H1 (cell line): ENCODE data around the gene FBXW8. TPM values are rescaled to one million over a fixed set of nuclear protein-coding genes. Genes with fewer than 3 reads are reported as not detected.

Experiments
- CTCF ChIA-PET: fragments of 300-600 bp; sonication (Branson Sonifier 250); formaldehyde crosslinking; loops from one replicate; lab custom pipeline; 2021; ENCODE audit not compliant: partially characterized antibody; lab: Charles Lee
- POLR2A ChIA-PET: fragments of 300-600 bp; sonication (Branson Sonifier 250); formaldehyde crosslinking; loops from one replicate; lab custom pipeline; 2021; ENCODE audit warnings: inconsistent platforms; ENCODE audit not compliant: partially characterized antibody; lab: Charles Lee
- DNase-seq, 2 experiments: peaks; one replicate each; pipeline versions ENCODE4 v3.0.0 to v3.0.0-alpha.2; 2010 to 2022; ENCODE audit warnings: low spot score in 2 of 2, low read depth in 1 of 2, mixed read lengths in 1 of 2
- FAIRE-seq: peaks from 2 replicates; lab custom pipeline; 2011; peaks lifted over from hg19 to GRCh38; lab: Jason Lieb, UNC
- H2AFZ ChIP-seq: 2 replicates; pipeline ENCODE4 v1.8.1; 2012; ENCODE audit warnings: low read length, inconsistent platforms
- H2AK5ac ChIP-seq: 2 replicates; pipeline ENCODE4 v1.6.1; 2013; ENCODE audit warnings: low read depth, low read length
- H2BK120ac ChIP-seq: replicated peaks from 2 replicates; pipeline ENCODE3; 2013; ENCODE audit warnings: low read depth, low read length, inconsistent platforms
- H2BK12ac ChIP-seq: 2 replicates; pipeline ENCODE4 v1.6.1; 2013; ENCODE audit warnings: low read depth, low read length
- H2BK15ac ChIP-seq: 2 replicates; pipeline ENCODE4 v1.6.1; 2013; ENCODE audit warnings: low read length
- H2BK20ac ChIP-seq: 2 replicates; pipeline ENCODE4 v1.6.1; 2013; ENCODE audit warnings: low read length
- H2BK5ac ChIP-seq: 2 replicates; pipeline ENCODE4 v1.6.1; 2013; ENCODE audit warnings: low read depth, low read length
- H3K14ac ChIP-seq: 2 replicates; pipeline ENCODE4 v1.6.1; 2013; ENCODE audit warnings: inconsistent platforms; ENCODE audit not compliant: insufficient read length
- H3K18ac ChIP-seq: 2 replicates; pipeline ENCODE4 v1.6.1; 2013; ENCODE audit warnings: low read length; ENCODE audit errors: extremely low read depth
- H3K23ac ChIP-seq: 2 replicates; pipeline ENCODE4 v1.6.1; 2013; ENCODE audit warnings: inconsistent platforms; ENCODE audit not compliant: insufficient read length
- H3K23me2 ChIP-seq: 2 replicates; pipeline ENCODE4 v1.6.1; 2013; ENCODE audit warnings: low read depth, low read length
- H3K27ac ChIP-seq: 2 replicates; pipeline ENCODE4 v1.6.1; 2011; ENCODE audit warnings: low read depth, low read length, inconsistent platforms
- H3K27me3 ChIP-seq, 4 experiments: replicated peaks in 1 of 4; 1 replicate in 1 of 4; 2 replicates in 3 of 4; pipeline versions ENCODE4 v1.6.1 to v1.8.1; 2011 to 2013; ENCODE audit warnings: low read length in 3 of 4, mild to moderate bottlenecking in 3 of 4, inconsistent platforms in 2 of 4, mixed read lengths in 2 of 4, moderate library complexity in 1 of 4; ENCODE audit not compliant: control insufficient read depth in 3 of 4, insufficient read depth in 3 of 4; ENCODE audit errors: extremely low read depth in 1 of 4
- H3K36me3 ChIP-seq, 4 experiments: 2 replicates each; pipeline versions ENCODE4 v1.6.1 to v1.8.1; 2011 to 2013; ENCODE audit warnings: mild to moderate bottlenecking in 4 of 4, low read length in 3 of 4, moderate library complexity in 2 of 4, control low read depth in 1 of 4, inconsistent platforms in 1 of 4; ENCODE audit not compliant: insufficient read depth in 4 of 4, control insufficient read depth in 2 of 4
- H3K4ac ChIP-seq: replicated peaks from 2 replicates; pipeline ENCODE3; 2013; ENCODE audit warnings: low read length, low read depth, mixed read lengths, inconsistent platforms; ENCODE audit not compliant: insufficient read length
- H3K4me1 ChIP-seq, 4 experiments: replicated peaks in 1 of 4; 1 replicate in 1 of 4; 2 replicates in 3 of 4; pipeline versions ENCODE4 v1.6.1 to v1.8.1; 2011 to 2013; ENCODE audit warnings: low read length in 3 of 4, inconsistent platforms in 2 of 4, mixed read lengths in 1 of 4; ENCODE audit not compliant: insufficient read depth in 4 of 4, control insufficient read depth in 3 of 4
- H3K4me2 ChIP-seq, 2 experiments: 2 replicates each; pipeline versions ENCODE4 v1.6.1 to v1.8.1; 2011 to 2013; ENCODE audit warnings: low read depth in 2 of 2, low read length in 2 of 2, control low read depth in 1 of 2, inconsistent platforms in 1 of 2, mild to moderate bottlenecking in 1 of 2; ENCODE audit not compliant: insufficient read depth in 1 of 2
- H3K4me3 ChIP-seq, 4 experiments: fragments of 200-600, 300-600 bp in 1 of 4; sonication (generic), shearing (Covaris generic), sonication (Bioruptor Twin) in 1 of 4; 2 replicates each; pipeline versions ENCODE4 v1.5.1 to v1.8.1; 2011 to 2016; ENCODE audit warnings: low read length in 4 of 4, low read depth in 3 of 4, control low read depth in 2 of 4, inconsistent platforms in 2 of 4, mild to moderate bottlenecking in 2 of 4, mixed read lengths in 1 of 4, moderate library complexity in 1 of 4; ENCODE audit not compliant: insufficient read depth in 2 of 4; ENCODE audit errors: extremely low read depth in 1 of 4
- H3K56ac ChIP-seq: replicated peaks from 2 replicates; pipeline ENCODE3; 2013; ENCODE audit warnings: low read depth, mild to moderate bottlenecking, mixed read lengths, low read length, inconsistent platforms; ENCODE audit not compliant: insufficient read length
- H3K79me1 ChIP-seq: 2 replicates; pipeline ENCODE4 v1.6.1; 2013; ENCODE audit warnings: low read depth, low read length, control low read depth
- H3K79me2 ChIP-seq, 2 experiments: 2 replicates each; pipeline versions ENCODE4 v1.6.1 to v1.8.1; 2012 to 2013; ENCODE audit warnings: low read length in 2 of 2, mild to moderate bottlenecking in 2 of 2, inconsistent platforms in 1 of 2; ENCODE audit not compliant: insufficient read depth in 2 of 2, control insufficient read depth in 1 of 2
- H3K9ac ChIP-seq, 4 experiments: replicated peaks in 1 of 4; 1 replicate in 1 of 4; 2 replicates in 3 of 4; pipeline versions ENCODE4 v1.6.1 to v1.8.1; 2011 to 2013; ENCODE audit warnings: low read depth in 3 of 4, low read length in 3 of 4, control low read depth in 2 of 4, mild to moderate bottlenecking in 2 of 4, moderate library complexity in 2 of 4, inconsistent platforms in 1 of 4; ENCODE audit errors: extremely low read depth in 1 of 4
- H3K9me3 ChIP-seq, 2 experiments: 2 replicates each; pipeline versions ENCODE4 v1.6.1 to v1.8.1; 2012 to 2013; ENCODE audit warnings: mild to moderate bottlenecking in 2 of 2, moderate library complexity in 2 of 2, control low read depth in 1 of 2, inconsistent platforms in 1 of 2, low read depth in 1 of 2, low read length in 1 of 2, mixed read lengths in 1 of 2; ENCODE audit not compliant: insufficient read depth in 2 of 2
- H4K20me1 ChIP-seq, 2 experiments: replicated peaks in 1 of 2; 2 replicates each; pipeline versions ENCODE3 to v1.8.1; 2011 to 2013; ENCODE audit warnings: inconsistent platforms in 2 of 2, low read length in 2 of 2, mild to moderate bottlenecking in 1 of 2; ENCODE audit not compliant: insufficient read depth in 2 of 2, control insufficient read depth in 1 of 2
- H4K5ac ChIP-seq: 2 replicates; pipeline ENCODE4 v1.6.1; 2013; ENCODE audit warnings: low read length, low read depth, mixed read lengths, inconsistent platforms; ENCODE audit not compliant: insufficient read length
- H4K8ac ChIP-seq: 2 replicates; pipeline ENCODE4 v1.8.0; 2013; ENCODE audit warnings: mild to moderate bottlenecking, moderate library complexity, low read length, inconsistent platforms; ENCODE audit not compliant: insufficient read depth; ENCODE audit errors: extremely low read depth
- H4K91ac ChIP-seq: replicated peaks from 2 replicates; pipeline ENCODE3; 2013; ENCODE audit warnings: low read length, mixed read lengths, inconsistent platforms; ENCODE audit not compliant: insufficient read length
- BACH1 ChIP-seq: IDR thresholded peaks from 2 replicates; pipeline ENCODE4 v1.6.1; 2012; ENCODE audit warnings: low read length, improper control_type of control experiment
- CTCF ChIP-seq, 3 experiments: IDR thresholded peaks; 1 replicate in 2 of 3; 2 replicates in 1 of 3; pipeline versions ENCODE4 v1.5.1 to v1.6.1; 2011; ENCODE audit warnings: low read length in 3 of 3, mild to moderate bottlenecking in 3 of 3, inconsistent platforms in 2 of 3, low read depth in 1 of 3, moderate library complexity in 1 of 3; ENCODE audit not compliant: insufficient read depth in 1 of 3; ENCODE audit errors: control extremely low read depth in 1 of 3
- HDAC2 ChIP-seq, 2 experiments: fragments of 300-600 bp in 1 of 2; sonication (generic) in 1 of 2; IDR thresholded peaks; 2 replicates each; pipeline ENCODE4 v1.6.1; 2011 to 2012; ENCODE audit warnings: low read depth in 2 of 2, low read length in 2 of 2, mild to moderate bottlenecking in 2 of 2, moderate library complexity in 2 of 2, borderline replicate concordance in 1 of 2, inconsistent platforms in 1 of 2
- HDAC6 ChIP-seq: IDR thresholded peaks from one replicate; pipeline ENCODE4 v1.7.1; 2012; ENCODE audit warnings: low read depth, mild to moderate bottlenecking, inconsistent platforms, low read length, moderate library complexity
- RFX5 ChIP-seq: IDR thresholded peaks from 2 replicates; pipeline ENCODE4 v1.6.1; 2011; ENCODE audit warnings: low read depth, low read length, improper control_type of control experiment, borderline replicate concordance
- SAP30 ChIP-seq: fragments of 300-600 bp; sonication (generic); IDR thresholded peaks from 2 replicates; pipeline ENCODE4 v1.7.1; 2012; ENCODE audit warnings: low read length, moderate library complexity, mild to moderate bottlenecking, inconsistent platforms; ENCODE audit not compliant: insufficient read depth, insufficient replicate concordance
- TAF7 ChIP-seq: optimal IDR thresholded peaks from 2 replicates; pipeline ENCODE3; 2011; ENCODE audit warnings: low read depth, mild to moderate bottlenecking, inconsistent platforms, low read length, moderate library complexity, borderline replicate concordance
- TBP ChIP-seq: IDR thresholded peaks from 2 replicates; pipeline ENCODE4 v1.6.1; 2011; ENCODE audit warnings: low read depth, low read length, improper control_type of control experiment
- USF2 ChIP-seq: IDR thresholded peaks from 2 replicates; pipeline ENCODE4 v1.6.1; 2011; ENCODE audit warnings: low read length, improper control_type of control experiment
- WGBS, 2 experiments: shearing (Covaris generic) in 1 of 2; methylation state at CpG; one replicate each; pipeline versions ENCODE4 v1.1.6 to v1.1.7; 2013 to 2015; ENCODE audit warnings: low lambda C conversion rate in 2 of 2, mixed read lengths in 2 of 2, inconsistent platforms in 1 of 2, low coverage in 1 of 2, missing lambda C conversion rate in 1 of 2; ENCODE audit not compliant: insufficient replicate concordance in 2 of 2, insufficient coverage in 1 of 2, insufficient read length in 1 of 2; ENCODE audit errors: extremely low coverage in 1 of 2, missing lambda C conversion rate in 1 of 2; 5-methylcytosine and 5-hydroxymethylcytosine counted together
- polyA plus RNA-seq, 7 experiments: library from polyadenylated mRNA; depleted of rRNA in 3 of 7; stranded (reverse) in 5 of 7; unstranded in 2 of 7; fragments of >200 nt in 5 of 7; fragments of 200-250 nt in 2 of 7; gene quantifications; 1 replicate in 5 of 7; 2 replicates in 1 of 7; 4 replicates in 1 of 7; pipeline versions ENCODE4 v1.2.1 to v1.2.3, GENCODE V29; 2011 to 2013; ENCODE audit warnings: missing spikeins in 2 of 7, mixed read lengths in 2 of 7
- total RNA-seq: library from RNA; stranded (reverse); fragmentation: NEBNext Ultra II Directional; extraction: Animal tissue kit (Norgen Biotek cat#: 25700); gene quantifications from 2 replicates; pipeline ENCODE4 v1.2.1, GENCODE V29; 2021

The FBXW8 gene
- total and polyA plus RNA-seq, 2 of the 8 experiments (the other 6 are each of a cell fraction or from before 2014, with no cell fraction given) = 15.8 to 16.0 TPM

- Histone ChIP-seq H3K27ac (no peak overlapping the region), H3K4ac (no peak overlapping the region), H2AK5ac (no peak overlapping the region), H3K23me2 (no peaks in the 10 kb centered on the region), H2BK5ac (no peak overlapping the region), H3K18ac (no peak overlapping the region), H3K14ac (no peak overlapping the region), H3K27me3 (no peaks in the 10 kb centered on the region), H3K23ac (no peak overlapping the region), H2AFZ (no peak overlapping the region), H2BK12ac (0 out of 2 replicates have a peak overlapping the region, but pooled peaks have one; percentile 68), H4K5ac (no peak overlapping the region), H3K4me2 (no peak overlapping the region), H3K36me3 (no peaks in the 10 kb centered on the region), H4K91ac (no peak overlapping the region), H3K79me1 (no peaks in the 10 kb centered on the region), H3K4me3 (no peak overlapping the region), H4K8ac (no peak overlapping the region), H3K9me3 (no peaks in the 10 kb centered on the region), H3K4me1 (peaks cover 1 to 10% (median 4%) of the 10 kb centered on the region in 4 experiments; a peak in 6 of 7 replicates), H4K20me1 (no peaks in the 10 kb centered on the region), H2BK20ac (no peak overlapping the region), H3K9ac (no peak overlapping the region), H2BK15ac (no peak overlapping the region), H3K79me2 (no peaks in the 10 kb centered on the region), H3K56ac (no peak overlapping the region), H2BK120ac (no peak overlapping the region)
- CTCF ChIA-PET = interaction anchor here (0.6 to 6.4 kb wide), 15 partner anchors 9 to 809 kb away, joined by 3 to 60 read pairs (median 4); no protein-coding TSS in a partner anchor
- FAIRE-seq (no peak), DNase-seq (no peak)
- WGBS, 2 experiments = 89% methylated on average over 8 of the region's 8 CpGs; no CpG with 5 or more reads in 1 of the 2 experiments
- POLR2A ChIA-PET = interaction anchor here (1.0 to 1.5 kb wide), 3 partner anchors 9 to 116 kb away, joined by 3 to 4 read pairs (median 3); no protein-coding TSS in a partner anchor
- TF ChIP-seq SAP30 (no peak), USF2 (no peak), CTCF (IDR thresholded peaks at IDR 0.05; ENCODE audit: control extremely low read depth in 1 of 3, insufficient read depth in 1 of 3, low read depth in 1 of 3, low read length in 3 of 3) (peak in 1 of 3 experiments; percentile 9; a peak in 1 of 4 replicates), HDAC6 (no peak), BACH1 (no peak), TAF7 (no peak), HDAC2 (IDR thresholded peaks at IDR 0.05; ENCODE audit: borderline replicate concordance in 1 of 2, low read depth in 2 of 2, low read length in 2 of 2) (no peak), TBP (no peak), RFX5 (no peak)
These were observed 124.5 kb downstream of the FBXW8 start for GRCh38 chr12:117035287-117035686.
